ENCODE results near the gene SPEM2.
"Not testable (repeated sequence)": the region's sequence is repeated elsewhere in the genome, so short reads cannot be mapped to it uniquely, and the experiment has no call there.

Gene SPEM2

GRCh38 chr17:7442142-7442541 is 16.7 kb downstream of the SPEM2 start:
- DNase-seq (ENCODE audit: low read depth): no peak

- DNase-seq (ENCODE audit: low read depth): no peak
These were observed 18.4 kb downstream of the SPEM2 start for GRCh38 chr17:7443499-7444485.

- no peak for DNase-seq (ENCODE audit: low read depth)
These were observed 19.5 kb downstream of the SPEM2 start, which contains the start of gene CHRNB1 for GRCh38 chr17:7444682-7445618. Gene CHRNB1 (plus strand): TSS chr17:7445061. CDS start chr17:7445128, 67 bp downstream.

GRCh38 chr17:7445619-7445968 is 20.2 kb downstream of the SPEM2 start:
- DNase-seq (ENCODE audit: low read depth): no peak

GRCh38 chr17:7448461-7448860 is 23.0 kb downstream of the SPEM2 start:
- no peak for DNase-seq (ENCODE audit: low read depth)

GRCh38 chr17:7459961-7460545 is 34.6 kb downstream of the SPEM2 start:
- no peak for DNase-seq (ENCODE audit: low read depth)

- no peak for DNase-seq (ENCODE audit: low read depth)
These were observed 35.6 kb downstream of the SPEM2 start for GRCh38 chr17:7460850-7461660.

GRCh38 chr17:7462474-7463371 is 37.3 kb downstream of the SPEM2 start:
- DNase-seq (ENCODE audit: low read depth): no peak

GRCh38 chr17:7463372-7463846 is 38.0 kb downstream of the SPEM2 start:
- no peak for DNase-seq (ENCODE audit: low read depth)

- no peak for DNase-seq (ENCODE audit: low read depth)
These were observed 38.7 kb downstream of the SPEM2 start for GRCh38 chr17:7464081-7464480.

- no peak for DNase-seq (ENCODE audit: low read depth)
These were observed 40.3 kb downstream of the SPEM2 start for GRCh38 chr17:7465597-7466275.

GRCh38 chr17:7466318-7466638 is 40.9 kb downstream of the SPEM2 start:
- no peak for DNase-seq (ENCODE audit: low read depth)

GRCh38 chr17:7466639-7467341 is 41.4 kb downstream of the SPEM2 start:
- no peak for DNase-seq (ENCODE audit: low read depth)

- no peak for DNase-seq (ENCODE audit: low read depth)
These were observed 42.1 kb downstream of the SPEM2 start for GRCh38 chr17:7467498-7467897.

GRCh38 chr17:7468290-7468689 is 42.9 kb downstream of the SPEM2 start:
- DNase-seq (ENCODE audit: low read depth): no peak

- DNase-seq (ENCODE audit: low read depth): no peak
These were observed 43.5 kb downstream of the SPEM2 start for GRCh38 chr17:7468804-7469389.

- DNase-seq (ENCODE audit: low read depth): not testable (repeated sequence)
These were observed 44.4 kb downstream of the SPEM2 start for GRCh38 chr17:7469843-7470242.

- DNase-seq (ENCODE audit: low read depth): not testable (repeated sequence)
These were observed 45.1 kb downstream of the SPEM2 start for GRCh38 chr17:7470457-7470973.

All from activated T-cell treated with anti-CD3 and anti-CD28 coated beads for 48 hours (primary cell).